Lung (tissue), 12 donors: Measurements from ENCODE around the gene TAF1C. TPM values are rescaled to one million over a fixed set of nuclear protein-coding genes. Genes with fewer than 3 reads are reported as not detected.

ENCODE experiments used
- ATAC-seq: fragments of 200-7000 bp; cut with Tn5 transposase; one replicate; pipeline ENCODE4 v1.9.1; 2020; ENCODE audit warnings: moderate number of reproducible peaks; ENCODE audit not compliant: insufficient read depth, low FRiP score
- DNase-seq, 3 donors: peaks; one replicate each; pipeline ENCODE4 v3.0.0-alpha.2; 2013 to 2017
- H3K27ac ChIP-seq, 2 donors: one replicate each; pipeline ENCODE4 v1.5.1; 2013; ENCODE audit warnings: mild to moderate bottlenecking in 2 of 2, moderate library complexity in 2 of 2, control low read depth in 1 of 2, inconsistent platforms in 1 of 2, low read depth in 1 of 2, low read length in 1 of 2
- H3K27me3 ChIP-seq, 3 donors: one replicate each; pipeline ENCODE4 v1.5.1; 2013; ENCODE audit warnings: low read length in 2 of 3; ENCODE audit not compliant: control insufficient read depth in 3 of 3, insufficient read depth in 3 of 3
- H3K36me3 ChIP-seq, 4 donors: one replicate each; pipeline ENCODE4 v1.5.1; 2013; ENCODE audit warnings: low read length in 4 of 4, mild to moderate bottlenecking in 1 of 4, moderate library complexity in 1 of 4; ENCODE audit not compliant: control insufficient read depth in 4 of 4, insufficient read depth in 4 of 4
- H3K4me1 ChIP-seq, 5 donors: one replicate each; pipeline ENCODE4 v1.5.1; 2013; ENCODE audit warnings: low read length in 5 of 5, mild to moderate bottlenecking in 2 of 5, moderate library complexity in 1 of 5; ENCODE audit not compliant: control insufficient read depth in 5 of 5, insufficient read depth in 5 of 5
- H3K4me3 ChIP-seq: one replicate; pipeline ENCODE4 v1.5.1; 2013; ENCODE audit warnings: mild to moderate bottlenecking, control low read depth, moderate library complexity
- H3K9ac ChIP-seq, 2 donors: one replicate each; pipeline ENCODE4 v1.5.1; 2013; ENCODE audit warnings: low read length in 2 of 2, control low read depth in 1 of 2; ENCODE audit not compliant: insufficient read depth in 1 of 2
- H3K9me3 ChIP-seq, 4 donors: one replicate each; pipeline ENCODE4 v1.5.1; 2013; ENCODE audit warnings: low read length in 3 of 4, mild to moderate bottlenecking in 1 of 4, moderate library complexity in 1 of 4; ENCODE audit not compliant: control insufficient read depth in 4 of 4, insufficient read depth in 3 of 4
- WGBS, 2 donors: extraction: QIAGEN DNeasy Blood & Tissue Kit; methylation state at CpG; one replicate each; pipeline ENCODE4 v1.1.7; 2013; 5-methylcytosine and 5-hydroxymethylcytosine counted together
- polyA plus RNA-seq, 2 donors: library from polyadenylated mRNA; stranded (reverse); fragments of 200-250 nt; gene quantifications; one replicate each; pipeline ENCODE4 v1.2.1, GENCODE V29; 2013
- total RNA-seq, 2 donors: library from RNA; depleted of rRNA in 1 of 2; stranded (reverse); fragments of >200 nt in 1 of 2; gene quantifications; one replicate each; pipeline ENCODE4 v1.2.1, GENCODE V29; 2014 to 2021
- TF ChIP-seq, protein P1 (sequence below): IDR thresholded peaks from 2 replicates; pipeline ENCODE4 v1.5.1; 2012; ENCODE audit warnings: mild to moderate bottlenecking; ENCODE audit errors: control extremely low read depth, extremely low read depth
- donor health status: control.
- donor health status: control.
- donor health status: Bipolar disorder and iron deficiency.
- donor health status: healthy.
- donor health status: DM: yes; HTN: yes; CAD: no.

The TAF1C gene
- total and polyA plus RNA-seq, 4 donors, result 36.1 to 53.1 (median 43.3) TPM

DNA sequence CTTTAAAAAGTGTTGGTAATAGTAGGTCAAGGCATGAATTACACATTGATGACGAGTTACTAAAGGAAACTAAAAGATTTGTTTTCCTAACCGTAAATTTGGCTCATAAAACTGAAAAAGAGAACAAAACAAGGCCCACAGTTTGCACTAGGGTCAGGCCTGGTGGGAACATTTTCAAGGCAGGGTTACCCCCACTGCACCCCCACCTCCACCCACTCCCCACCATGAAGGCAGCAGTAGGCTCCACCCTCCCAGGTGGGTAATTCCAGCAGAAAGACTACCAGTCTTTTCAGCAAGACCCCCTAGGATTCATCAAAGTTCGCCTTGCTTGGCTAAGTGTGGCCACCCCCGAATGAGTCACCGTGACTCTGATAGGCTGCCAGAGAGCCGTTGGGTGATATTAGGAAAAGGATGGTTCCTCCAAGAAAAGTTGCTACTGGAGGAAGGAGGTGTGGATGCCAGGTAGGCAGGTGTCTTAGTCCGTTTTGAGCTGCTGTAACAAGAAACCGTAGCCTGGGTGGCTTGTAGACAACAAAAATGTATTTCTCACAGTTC lies 33.1 kb downstream of the TAF1C start:
- Histone ChIP-seq H3K36me3 (no peaks in the 10 kb centered on the region), H3K4me1 (peaks cover 0 to 2% (median 0%) of the 10 kb centered on the region in 5 donors), H3K9ac (no peak overlapping the region), H3K9me3 (peaks cover 0 to 6% (median 0%) of the 10 kb centered on the region in 4 donors), H3K4me3 (no peak overlapping the region), H3K27ac (no peak overlapping the region), H3K27me3 (peaks cover 0 to under 1% (median 0%) of the 10 kb centered on the region in 3 donors)
- DNase-seq (no peak), ATAC-seq (no peak)
- TF ChIP-seq, protein P1, sequence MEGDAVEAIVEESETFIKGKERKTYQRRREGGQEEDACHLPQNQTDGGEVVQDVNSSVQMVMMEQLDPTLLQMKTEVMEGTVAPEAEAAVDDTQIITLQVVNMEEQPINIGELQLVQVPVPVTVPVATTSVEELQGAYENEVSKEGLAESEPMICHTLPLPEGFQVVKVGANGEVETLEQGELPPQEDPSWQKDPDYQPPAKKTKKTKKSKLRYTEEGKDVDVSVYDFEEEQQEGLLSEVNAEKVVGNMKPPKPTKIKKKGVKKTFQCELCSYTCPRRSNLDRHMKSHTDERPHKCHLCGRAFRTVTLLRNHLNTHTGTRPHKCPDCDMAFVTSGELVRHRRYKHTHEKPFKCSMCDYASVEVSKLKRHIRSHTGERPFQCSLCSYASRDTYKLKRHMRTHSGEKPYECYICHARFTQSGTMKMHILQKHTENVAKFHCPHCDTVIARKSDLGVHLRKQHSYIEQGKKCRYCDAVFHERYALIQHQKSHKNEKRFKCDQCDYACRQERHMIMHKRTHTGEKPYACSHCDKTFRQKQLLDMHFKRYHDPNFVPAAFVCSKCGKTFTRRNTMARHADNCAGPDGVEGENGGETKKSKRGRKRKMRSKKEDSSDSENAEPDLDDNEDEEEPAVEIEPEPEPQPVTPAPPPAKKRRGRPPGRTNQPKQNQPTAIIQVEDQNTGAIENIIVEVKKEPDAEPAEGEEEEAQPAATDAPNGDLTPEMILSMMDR, result no peak
- WGBS, 2 donors, result 80 to 86% methylated on average over 8 of the region's 8 CpGs

DNA sequence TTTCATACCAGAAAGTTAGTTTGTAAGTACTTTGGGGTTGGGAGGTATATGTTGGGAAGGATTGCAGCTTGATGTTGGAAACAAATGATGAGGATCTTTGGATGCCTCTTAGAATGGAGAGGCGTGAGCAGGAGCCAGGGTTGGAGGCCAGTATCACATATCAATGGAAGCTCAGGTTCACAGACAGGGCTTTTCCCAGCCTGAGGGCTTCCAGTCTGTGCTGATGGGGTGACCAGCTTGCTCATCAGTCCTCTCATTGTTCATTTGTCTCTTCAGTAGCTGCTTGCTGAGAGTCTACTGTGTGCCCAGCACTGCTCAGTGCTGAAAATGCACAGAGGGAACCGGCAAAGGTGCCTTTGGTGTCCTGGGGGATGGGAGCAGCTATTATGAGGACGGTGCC lies 35.9 kb downstream of the TAF1C start:
- ATAC-seq (no peak), DNase-seq (no peak)
- Histone ChIP-seq H3K9ac (no peak overlapping the region), H3K36me3 (no peaks in the 10 kb centered on the region), H3K4me3 (no peak overlapping the region), H3K27ac (no peak overlapping the region), H3K4me1 (peaks cover 0 to 2% (median 0%) of the 10 kb centered on the region in 5 donors), H3K9me3 (peaks cover 0 to 3% (median 0%) of the 10 kb centered on the region in 4 donors), H3K27me3 (no peaks in the 10 kb centered on the region)
- 85 to 86% methylated on average over 3 of the region's 3 CpGs for WGBS, 2 donors
- TF ChIP-seq, protein P1, result no peak

DNA sequence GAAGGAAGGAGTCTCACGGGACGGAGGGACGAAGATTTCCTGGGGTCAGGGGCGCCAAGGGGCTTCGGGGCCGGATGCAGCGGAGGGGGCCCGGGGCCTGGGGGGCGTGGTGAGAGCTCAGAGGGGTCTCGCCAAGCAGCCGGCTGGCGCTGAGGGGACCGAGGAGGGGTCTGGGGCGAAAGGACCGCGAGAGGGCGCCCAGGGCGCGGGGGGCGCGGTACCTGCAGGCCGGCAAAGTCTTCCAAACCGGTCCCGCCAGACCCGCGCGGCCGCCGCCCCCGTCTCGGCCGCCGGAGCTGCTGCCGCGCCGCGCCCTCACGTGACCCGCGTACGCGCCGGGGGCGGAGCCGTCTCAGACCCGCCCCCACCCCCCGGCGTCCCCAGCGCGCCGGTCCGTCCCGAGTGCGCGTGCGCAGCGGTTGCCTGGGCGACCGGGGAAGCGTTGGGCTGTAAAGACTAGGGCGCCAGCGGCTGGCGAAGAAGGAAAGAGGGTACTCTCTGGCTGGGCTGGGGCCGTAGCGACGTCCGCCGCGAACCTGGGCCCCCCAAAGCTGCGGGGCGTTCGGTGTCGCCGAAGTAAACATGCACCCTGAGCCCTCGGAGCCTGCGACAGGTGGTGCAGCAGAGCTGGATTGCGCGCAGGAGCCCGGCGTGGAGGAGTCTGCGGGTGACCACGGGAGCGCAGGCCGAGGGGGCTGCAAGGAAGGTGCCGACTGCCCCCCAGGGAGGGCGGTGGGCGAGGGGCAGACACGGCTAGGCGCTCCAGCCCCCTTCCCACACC lies 41.8 kb downstream of the TAF1C start, which contains the start of the genes DNAAF1 and HSDL1:
Gene DNAAF1, plus strand, starts transcription at position 450 of the 781 bp plus-strand sequence. Its CDS starts 133 bp downstream, at position 583.
Gene HSDL1, minus strand, starts transcription at position 319 of the 781 bp plus-strand sequence. CDS start 13,856 bp downstream, outside the sequence.
- TF ChIP-seq, protein P1, result no peak
- WGBS, 2 donors, result 0 to 1% methylated on average over 79 to 89 of the region's 89 CpGs
- Histone ChIP-seq H3K4me1 (peaks cover 0 to 7% (median 5%) of the 10 kb centered on the region in 5 donors), H3K4me3 (peak within 1 kb of the TSS; percentile 66), H3K9ac (peak within 1 kb of the TSS; percentile 8 to 37), H3K36me3 (no peaks in the 10 kb centered on the region), H3K27ac (peak within 1 kb of the TSS; percentile 52 to 56), H3K27me3 (no peaks in the 10 kb centered on the region), H3K9me3 (no peaks in the 10 kb centered on the region)
- peak; percentile 92 to 94 (median 94) for DNase-seq
- peak; percentile 98 for ATAC-seq
